ENCODE measurements around the gene KLK3. TPM values are rescaled to one million over a fixed set of nuclear protein-coding genes. Genes with fewer than 3 reads are reported as not detected.
A peak's percentile ranks its signal among the peaks of the same experiment; 100 is the strongest.

Gene KLK3
- total RNA-seq, 1 experiment from 2014 or later: not detected

- intact Hi-C loops (cut with micrococcal nuclease): loop anchor here (1.0 to 5.0 kb wide), 2 partner anchors 111 to 191 kb away; no protein-coding TSS in a partner anchor
- ChIA-PET RAD21 (ENCODE audit: low non-redundant PET in 1 of 2, low total read pairs in 2 of 2, uncharacterized antibody in 2 of 2, unreplicated experiment in 2 of 2) (no interaction called here), POLR2A (no interaction called here), CTCF (interaction anchor here (1.2 to 1.6 kb wide), 3 partner anchors 16 to 113 kb away, joined by 4 to 6 read pairs (median 5); partner anchors contain the start of gene KLK10)
- Histone ChIP-seq H3K9me2 (ENCODE audit: insufficient read depth) (no peaks in the 10 kb centered on the region), H3K4me3 (replicated peaks in 1 of 2; ENCODE audit: low read depth in 1 of 2, low read length in 2 of 2) (no peak overlapping the region), H4K20me1 (ENCODE audit: insufficient read depth) (no peaks in the 10 kb centered on the region), H3K4me2 (ENCODE audit: low read length) (peak overlapping the region; percentile 40; the same call in 1 of the 2 replicates), H3K36me3 (ENCODE audit: control insufficient read depth in 1 of 2, insufficient read depth in 2 of 2, low read length in 2 of 2) (no peaks in the 10 kb centered on the region), H2AFZ (ENCODE audit: low read depth, low read length, poor library complexity, severe bottlenecking) (no peak overlapping the region), H3K9me3 (ENCODE audit: control insufficient read depth in 1 of 2, insufficient read depth in 1 of 2, low read depth in 1 of 2, low read length in 2 of 2) (no peaks in the 10 kb centered on the region), H3K4me1 (ENCODE audit: control insufficient read depth in 1 of 2, insufficient read depth in 2 of 2, low read length in 2 of 2) (peaks cover 4 to 20% of the 10 kb centered on the region in 2 experiments; a peak in 3 of 4 replicates), H3K27ac (ENCODE audit: low read depth, low read length) (no peak overlapping the region), H3K79me2 (ENCODE audit: insufficient read depth, low read length) (no peaks in the 10 kb centered on the region), H3K27me3 (ENCODE audit: insufficient read depth, low read length) (no peaks in the 10 kb centered on the region), H3K9ac (ENCODE audit: low read length) (no peak overlapping the region)
- ATAC-seq: peak; percentile 32
- no peak for DNase-seq (ENCODE audit: low read depth, low spot score)
- TF ChIP-seq CTCF (IDR thresholded peaks at IDR 0.05 in 2 of 3, conservative IDR thresholded peaks at IDR 0.05 in 1 of 3; ENCODE audit: borderline replicate concordance in 1 of 3, insufficient read depth in 1 of 3, low read depth in 2 of 3, low read length in 2 of 3) (peak; percentile 72 to 80 (median 74)), RAD21 (IDR thresholded peaks at IDR 0.05; ENCODE audit: low read depth) (peak; percentile 66), SIN3A (IDR thresholded peaks at IDR 0.05; ENCODE audit: low read depth) (no peak)
- BruUV-seq (replicated peaks): no TSS peak
Observed at GRCh38 chr19:50906217-50906616, 51.5 kb downstream of the KLK3 start.

GRCh38 chr19:50908336-50908735, 53.6 kb downstream of the KLK3 start:
- intact Hi-C loops (cut with micrococcal nuclease): loop anchor here (5.0 kb wide), 1 partner anchor 189 kb away; no protein-coding TSS in a partner anchor
- no peak overlapping the region for H3K9ac ChIP-seq (ENCODE audit: low read length)
- no peak overlapping the region for H3K4me2 ChIP-seq (ENCODE audit: low read length)
- no peaks in the 10 kb centered on the region for H3K79me2 ChIP-seq (ENCODE audit: insufficient read depth, low read length)
- H3K27me3 ChIP-seq (ENCODE audit: insufficient read depth, low read length): peaks cover 8% of the 10 kb centered on the region; the same call in 1 of the 2 replicates
- ChIA-PET CTCF (interaction anchor here (1.2 to 2.4 kb wide), 2 partner anchors 13 to 94 kb away, joined by 4 to 19 read pairs; no protein-coding TSS in a partner anchor), POLR2A (no interaction called here), RAD21 (ENCODE audit: low non-redundant PET in 1 of 2, low total read pairs in 2 of 2, uncharacterized antibody in 2 of 2, unreplicated experiment in 2 of 2) (no interaction called here)
- ATAC-seq (no peak), DNase-seq (ENCODE audit: low read depth, low spot score) (no peak)
- H3K27ac ChIP-seq (ENCODE audit: low read depth, low read length): no peak overlapping the region
- H3K9me2 ChIP-seq (ENCODE audit: insufficient read depth): no peaks in the 10 kb centered on the region
- H3K4me1 ChIP-seq (ENCODE audit: control insufficient read depth in 1 of 2, insufficient read depth in 2 of 2, low read length in 2 of 2): peaks cover 4 to 26% of the 10 kb centered on the region in 2 experiments; a peak in 3 of 4 replicates
- BruUV-seq (replicated peaks): no TSS peak
- no peaks in the 10 kb centered on the region for H4K20me1 ChIP-seq (ENCODE audit: insufficient read depth)
- H3K9me3 ChIP-seq (ENCODE audit: control insufficient read depth in 1 of 2, insufficient read depth in 1 of 2, low read depth in 1 of 2, low read length in 2 of 2): no peaks in the 10 kb centered on the region
- no peak overlapping the region for H3K4me3 ChIP-seq (replicated peaks in 1 of 2; ENCODE audit: low read depth in 1 of 2, low read length in 2 of 2)
- no peak overlapping the region for H2AFZ ChIP-seq (ENCODE audit: low read depth, low read length, poor library complexity, severe bottlenecking)
- H3K36me3 ChIP-seq (ENCODE audit: control insufficient read depth in 1 of 2, insufficient read depth in 2 of 2, low read length in 2 of 2): no peaks in the 10 kb centered on the region
- no peak for TF ChIP-seq YY1 (IDR thresholded peaks at IDR 0.05; ENCODE audit: extremely low read depth, insufficient replicate concordance, low read depth, low read length)
- TF ChIP-seq REST (IDR thresholded peaks at IDR 0.05; ENCODE audit: low read depth): no peak
- TF ChIP-seq SP1 (IDR thresholded peaks at IDR 0.05; ENCODE audit: low read depth): no peak
- TF ChIP-seq TCF7L2 (IDR thresholded peaks at IDR 0.05; ENCODE audit: borderline replicate concordance, extremely low read depth, insufficient read depth, insufficient read length): no peak
- TF ChIP-seq EZH2phosphoT487 (IDR thresholded peaks at IDR 0.05; ENCODE audit: borderline replicate concordance): no peak
- no peak for TF ChIP-seq CBX3 (IDR thresholded peaks at IDR 0.05; ENCODE audit: low read depth)
- no peak for TF ChIP-seq ATF3 (IDR thresholded peaks at IDR 0.05)
- TF ChIP-seq EZH2 (IDR thresholded peaks at IDR 0.05): no peak
- no peak for TF ChIP-seq SRF (IDR thresholded peaks at IDR 0.05; ENCODE audit: low read depth)
- no peak for TF ChIP-seq ELF1 (IDR thresholded peaks at IDR 0.05; ENCODE audit: borderline replicate concordance, low read depth)
- no peak for TF ChIP-seq JUND (IDR thresholded peaks at IDR 0.05)
- no peak for TF ChIP-seq MAX (IDR thresholded peaks at IDR 0.05)
